GM12878 (cell line): ENCODE results near the gene LRRC66. TPM values are rescaled to one million over a fixed set of nuclear protein-coding genes. Genes with fewer than 3 reads are reported as not detected.

Experiments used
- ATAC-seq: fragments of 200-7000 bp; cut with Tn5 transposase; 3 replicates; pipeline ENCODE4 v1.9.1; 2020; ENCODE audit warnings: mild to moderate bottlenecking, moderate library complexity
- BruUV-seq: library from RNA; stranded (reverse); fragments of 400-500 nt; replicated peaks from 2 replicates; lab custom pipeline; 2021; lab: Mats Ljungman, UMichigan
- CTCF ChIA-PET: fragments of 300-600 bp; sonication (Branson Sonifier 250); formaldehyde crosslinking; extraction: SDS; loops from one replicate; lab custom pipeline; 2021; ENCODE audit warnings: inconsistent platforms; lab: Yijun Ruan, JAX
- POLR2A ChIA-PET: fragments of 350-600 bp; formaldehyde crosslinking; extraction: SDS; loops from one replicate; lab custom pipeline; 2021; ENCODE audit warnings: inconsistent platforms; lab: Charles Lee
- RAD21 ChIA-PET: fragments of 300-600 bp; sonication (Branson Sonifier 250); formaldehyde crosslinking; loops from one replicate; lab custom pipeline; 2023; ENCODE audit warnings: antibody characterized with exemption; ENCODE audit not compliant: unreplicated experiment; lab: Charles Lee
- SMC1A ChIA-PET: fragments of 300-600 bp; sonication (Branson Sonifier 250); formaldehyde crosslinking; loops from one replicate; lab custom pipeline; 2023; ENCODE audit not compliant: unreplicated experiment, uncharacterized antibody; lab: Charles Lee
- DNase-seq: peaks from one replicate; pipeline ENCODE4 v3.0.0-alpha.2; 2011; ENCODE audit warnings: low read depth, low spot score
- FAIRE-seq: peaks from 3 replicates; lab custom pipeline; 2011; peaks lifted over from hg19 to GRCh38; lab: Jason Lieb, UNC
- H2AFZ ChIP-seq: 2 replicates; pipeline ENCODE4 v1.6.0; 2011; ENCODE audit warnings: low read depth, low read length, control low read depth; ENCODE audit not compliant: control insufficient read depth
- H3K27ac ChIP-seq: 2 replicates; pipeline ENCODE4 v1.5.1; 2011; ENCODE audit warnings: control low read depth; ENCODE audit not compliant: control insufficient read depth, insufficient read depth
- H3K27me3 ChIP-seq, 2 experiments: replicated peaks in 1 of 2; 2 replicates each; pipeline versions ENCODE4 v1.6.0 to v1.6.1; 2011; ENCODE audit warnings: low read length in 1 of 2; ENCODE audit not compliant: control insufficient read depth in 2 of 2, insufficient read depth in 2 of 2
- H3K36me3 ChIP-seq, 2 experiments: 2 replicates each; pipeline ENCODE4 v1.5.1; 2011; ENCODE audit warnings: low read length in 1 of 2; ENCODE audit not compliant: control insufficient read depth in 2 of 2, insufficient read depth in 2 of 2
- H3K4me1 ChIP-seq: 2 replicates; pipeline ENCODE4 v1.6.1; 2011; ENCODE audit warnings: mild to moderate bottlenecking, low read length, moderate library complexity, mixed read lengths; ENCODE audit not compliant: control insufficient read depth, insufficient read depth
- H3K4me2 ChIP-seq: 2 replicates; pipeline ENCODE4 v1.6.0; 2011; ENCODE audit warnings: control low read depth; ENCODE audit not compliant: control insufficient read depth, insufficient read depth
- H3K4me3 ChIP-seq: fragments of 200-600 bp; sonication (generic); 2 replicates; pipeline ENCODE4 v1.5.1; 2016
- H3K79me2 ChIP-seq: 2 replicates; pipeline ENCODE4 v1.6.0; 2011; ENCODE audit warnings: low read length; ENCODE audit not compliant: control insufficient read depth, insufficient read depth
- H3K9ac ChIP-seq: 2 replicates; pipeline ENCODE4 v1.8.0; 2011; ENCODE audit warnings: low read length, control low read depth, mixed read lengths; ENCODE audit not compliant: control insufficient read depth, insufficient read depth
- H3K9me3 ChIP-seq: replicated peaks from 3 replicates; pipeline ENCODE4 v1.5.1; 2011; ENCODE audit warnings: mild to moderate bottlenecking, low read length; ENCODE audit not compliant: control insufficient read depth, insufficient read depth
- H4K20me1 ChIP-seq: 2 replicates; pipeline ENCODE4 v1.6.0; 2011; ENCODE audit not compliant: control insufficient read depth, insufficient read depth
- ATF3 ChIP-seq: IDR thresholded peaks from 2 replicates; pipeline ENCODE4 v1.6.1; 2011; ENCODE audit warnings: low read depth, mild to moderate bottlenecking, low read length, moderate library complexity, borderline replicate concordance; ENCODE audit errors: extremely low read depth
- CUX1 ChIP-seq: IDR thresholded peaks from 2 replicates; pipeline ENCODE4 v1.6.1; 2012; ENCODE audit warnings: improper control_type of control experiment, low read depth, low read length; ENCODE audit not compliant: insufficient replicate concordance
- MTA2 ChIP-seq: fragments of 450-650 bp; IDR thresholded peaks from 2 replicates; pipeline ENCODE4 v1.6.1; 2016; ENCODE audit warnings: low read depth, mild to moderate bottlenecking, moderate library complexity
- NBN ChIP-seq: fragments of 450-650 bp; IDR thresholded peaks from 2 replicates; pipeline ENCODE4 v1.6.1; 2016
- NFXL1 ChIP-seq: fragments of 450-650 bp; IDR thresholded peaks from 2 replicates; pipeline ENCODE4 v1.6.1; 2017; ENCODE audit warnings: antibody characterized with exemption, mild to moderate bottlenecking, borderline replicate concordance
- NFYA ChIP-seq: IDR thresholded peaks from 2 replicates; pipeline ENCODE4 v1.6.1; 2011; ENCODE audit warnings: low read depth, mild to moderate bottlenecking, low read length, improper control_type of control experiment, borderline replicate concordance
- POU2F2 ChIP-seq: IDR thresholded peaks from 3 replicates; pipeline ENCODE4 v1.6.1; 2011; ENCODE audit warnings: low read depth, mild to moderate bottlenecking, low read length, borderline replicate concordance
- RBBP5 ChIP-seq: fragments of 200-600 bp; sonication (generic); conservative IDR thresholded peaks from 2 replicates; pipeline ENCODE4 v1.6.1; 2016
- RUNX3 ChIP-seq: IDR thresholded peaks from 2 replicates; pipeline ENCODE4 v1.6.1; 2012; ENCODE audit warnings: low read length, inconsistent platforms
- SREBF2 ChIP-seq: IDR thresholded peaks from 2 replicates; pipeline ENCODE4 v1.6.1; 2012; ENCODE audit warnings: mild to moderate bottlenecking, low read length
- TARDBP ChIP-seq: IDR thresholded peaks from 2 replicates; pipeline ENCODE4 v1.6.1; 2016; ENCODE audit warnings: borderline replicate concordance
- TCF12 ChIP-seq: IDR thresholded peaks from 2 replicates; pipeline ENCODE4 v1.6.1; 2011; ENCODE audit warnings: low read depth, mild to moderate bottlenecking, low read length
- TCF7 ChIP-seq: IDR thresholded peaks from 2 replicates; pipeline ENCODE4 v1.6.1; 2014; ENCODE audit warnings: antibody characterized with exemption, borderline replicate concordance
- YY1 ChIP-seq: IDR thresholded peaks from 2 replicates; pipeline ENCODE4 v1.6.1; 2011; ENCODE audit warnings: low read depth, mild to moderate bottlenecking, low read length
- WGBS: methylation state at CpG from one replicate; pipeline ENCODE4 v1.1.6; 2016; ENCODE audit warnings: low lambda C conversion rate; ENCODE audit not compliant: insufficient replicate concordance, insufficient coverage; ENCODE audit errors: missing lambda C conversion rate; 5-methylcytosine and 5-hydroxymethylcytosine counted together
- in situ Hi-C: fragments of 300-500 bp; cut with MboI; formaldehyde crosslinking; loops from 9 replicates; pipeline ENCODE4 v1.14.3; 2018; ENCODE audit warnings: mixed read lengths
- intact Hi-C: fragments of 100-400 bp; cut with micrococcal nuclease; formaldehyde crosslinking; loops from one replicate; pipeline ENCODE4 v1.14.2; 2022; ENCODE audit not compliant: unreplicated experiment
- polyA plus RNA-seq, 11 experiments: library from polyadenylated mRNA; depleted of rRNA in 4 of 11; unstranded in 6 of 11; stranded (reverse) in 5 of 11; fragments of >200 nt; fragmentation: Nextera tagmentation in 4 of 11; fragmentation: Illumina TruSeq in 1 of 11; extraction: Ambion mirVana in 4 of 11; extraction: Trizol in 1 of 11; gene quantifications; 1 replicate in 1 of 11; 2 replicates in 10 of 11; pipeline versions ENCODE4 v1.2.1 to v1.2.3, GENCODE V29; 2011 to 2016; ENCODE audit warnings: inconsistent platforms in 2 of 11, missing spikeins in 2 of 11, low read depth in 1 of 11
- total RNA-seq, 4 experiments: library from RNA; depleted of rRNA in 3 of 4; stranded (reverse); fragments of >200 nt in 3 of 4; fragmentation: Illumina TruSeq in 1 of 4; extraction: Trizol in 1 of 4; gene quantifications; 2 replicates each; pipeline versions ENCODE4 v1.2.1 to v1.2.3, GENCODE V29; 2013 to 2021
- TF ChIP-seq, protein P1 (sequence below): fragments of 450-650 bp; IDR thresholded peaks from 2 replicates; pipeline ENCODE4 v1.6.1; 2016; ENCODE audit warnings: mild to moderate bottlenecking
- TF ChIP-seq, protein P2 (sequence below): IDR thresholded peaks from 2 replicates; pipeline ENCODE4 v1.6.1; 2012; ENCODE audit warnings: low read depth, low read length, improper control_type of control experiment

The LRRC66 gene
- total and polyA plus RNA-seq, 10 of the 15 experiments (the other 5 are each of a cell fraction or from before 2014, with no cell fraction given), result 0.02 to 0.18 (median 0.09) TPM; not detected in 2

DNA sequence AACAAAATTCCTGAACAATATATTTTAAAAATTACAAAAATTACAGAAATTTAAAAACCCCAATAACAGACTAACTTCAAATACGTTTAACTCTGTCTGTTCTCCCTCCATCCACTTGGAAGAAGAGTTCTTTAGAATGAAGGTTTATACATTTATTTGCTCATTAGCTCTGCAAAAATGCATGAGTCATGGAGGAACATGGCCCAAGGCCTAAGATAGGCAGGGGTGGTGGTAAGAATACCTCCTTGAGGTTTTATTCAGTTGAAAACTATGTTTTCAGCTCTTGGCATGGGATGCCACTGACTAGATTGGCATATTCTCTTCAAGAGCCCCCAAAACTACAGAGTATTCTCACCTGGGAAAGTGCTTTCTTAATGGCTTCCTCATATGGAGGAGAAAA lies 8.8 kb upstream of the LRRC66 start:
- Histone ChIP-seq H3K79me2 (no peaks in the 10 kb centered on the region), H3K9ac (no peak overlapping the region), H3K27ac (no peak overlapping the region), H3K4me3 (no peak overlapping the region), H2AFZ (no peak overlapping the region), H4K20me1 (no peaks in the 10 kb centered on the region), H3K36me3 (peaks cover 0 to 5% of the 10 kb centered on the region in 2 experiments; a peak in 1 of 4 replicates), H3K4me2 (no peak overlapping the region), H3K9me3 (no peaks in the 10 kb centered on the region), H3K4me1 (no peaks in the 10 kb centered on the region), H3K27me3 (no peaks in the 10 kb centered on the region)
- CTCF ChIA-PET, result interaction anchor here (0.8 to 2.1 kb wide), 2 partner anchors 134 to 197 kb away, joined by 3 to 12 read pairs; no protein-coding TSS in a partner anchor
- DNase-seq, result no peak
- 90% methylated on average over 1 of the region's 1 CpG for WGBS
- POLR2A ChIA-PET, result no interaction called here
- intact Hi-C loops, result no loop called here
- RAD21 ChIA-PET, result no interaction called here
- no TSS peak for BruUV-seq
- SMC1A ChIA-PET, result no interaction called here
- no peak for FAIRE-seq
- no peak for TF ChIP-seq NBN
- TF ChIP-seq, protein P1, sequence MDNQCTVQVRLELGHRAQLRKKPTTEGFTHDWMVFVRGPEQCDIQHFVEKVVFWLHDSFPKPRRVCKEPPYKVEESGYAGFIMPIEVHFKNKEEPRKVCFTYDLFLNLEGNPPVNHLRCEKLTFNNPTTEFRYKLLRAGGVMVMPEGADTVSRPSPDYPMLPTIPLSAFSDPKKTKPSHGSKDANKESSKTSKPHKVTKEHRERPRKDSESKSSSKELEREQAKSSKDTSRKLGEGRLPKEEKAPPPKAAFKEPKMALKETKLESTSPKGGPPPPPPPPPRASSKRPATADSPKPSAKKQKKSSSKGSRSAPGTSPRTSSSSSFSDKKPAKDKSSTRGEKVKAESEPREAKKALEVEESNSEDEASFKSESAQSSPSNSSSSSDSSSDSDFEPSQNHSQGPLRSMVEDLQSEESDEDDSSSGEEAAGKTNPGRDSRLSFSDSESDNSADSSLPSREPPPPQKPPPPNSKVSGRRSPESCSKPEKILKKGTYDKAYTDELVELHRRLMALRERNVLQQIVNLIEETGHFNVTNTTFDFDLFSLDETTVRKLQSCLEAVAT, result no peak
- no peak for TF ChIP-seq SREBF2
- no peak for TF ChIP-seq POU2F2
- no peak for TF ChIP-seq NFYA
- no peak for TF ChIP-seq NFXL1
- no peak for TF ChIP-seq RUNX3
- no peak for TF ChIP-seq YY1
- TF ChIP-seq, protein P2, sequence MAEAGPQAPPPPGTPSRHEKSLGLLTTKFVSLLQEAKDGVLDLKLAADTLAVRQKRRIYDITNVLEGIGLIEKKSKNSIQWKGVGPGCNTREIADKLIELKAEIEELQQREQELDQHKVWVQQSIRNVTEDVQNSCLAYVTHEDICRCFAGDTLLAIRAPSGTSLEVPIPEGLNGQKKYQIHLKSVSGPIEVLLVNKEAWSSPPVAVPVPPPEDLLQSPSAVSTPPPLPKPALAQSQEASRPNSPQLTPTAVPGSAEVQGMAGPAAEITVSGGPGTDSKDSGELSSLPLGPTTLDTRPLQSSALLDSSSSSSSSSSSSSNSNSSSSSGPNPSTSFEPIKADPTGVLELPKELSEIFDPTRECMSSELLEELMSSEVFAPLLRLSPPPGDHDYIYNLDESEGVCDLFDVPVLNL, result no peak
- TF ChIP-seq CUX1, result no peak
- no peak for TF ChIP-seq RBBP5
- TF ChIP-seq MTA2, result no peak
- no peak for TF ChIP-seq TCF7
- no peak for TF ChIP-seq ATF3
- TF ChIP-seq TCF12, result no peak
- TF ChIP-seq TARDBP, result no peak
- ATAC-seq, result no peak
- in situ Hi-C loops, result loop anchor here (5.0 kb wide), 1 partner anchor 137 kb away; no protein-coding TSS in a partner anchor
